GM12875 (cell line): ENCODE results near the gene EGFL8.

Experiments
- H3K4me3 ChIP-seq: one replicate; pipeline ENCODE4 v1.5.1; 2011; ENCODE audit warnings: low read depth, low read length, control low read depth
- TF ChIP-seq, protein P1 (sequence below): IDR thresholded peaks from 2 replicates; pipeline ENCODE4 v1.5.1; 2011; ENCODE audit warnings: low read depth, mild to moderate bottlenecking, control low read depth, inconsistent platforms, low read length, moderate library complexity, borderline replicate concordance; ENCODE audit not compliant: insufficient read depth

Gene EGFL8

DNA sequence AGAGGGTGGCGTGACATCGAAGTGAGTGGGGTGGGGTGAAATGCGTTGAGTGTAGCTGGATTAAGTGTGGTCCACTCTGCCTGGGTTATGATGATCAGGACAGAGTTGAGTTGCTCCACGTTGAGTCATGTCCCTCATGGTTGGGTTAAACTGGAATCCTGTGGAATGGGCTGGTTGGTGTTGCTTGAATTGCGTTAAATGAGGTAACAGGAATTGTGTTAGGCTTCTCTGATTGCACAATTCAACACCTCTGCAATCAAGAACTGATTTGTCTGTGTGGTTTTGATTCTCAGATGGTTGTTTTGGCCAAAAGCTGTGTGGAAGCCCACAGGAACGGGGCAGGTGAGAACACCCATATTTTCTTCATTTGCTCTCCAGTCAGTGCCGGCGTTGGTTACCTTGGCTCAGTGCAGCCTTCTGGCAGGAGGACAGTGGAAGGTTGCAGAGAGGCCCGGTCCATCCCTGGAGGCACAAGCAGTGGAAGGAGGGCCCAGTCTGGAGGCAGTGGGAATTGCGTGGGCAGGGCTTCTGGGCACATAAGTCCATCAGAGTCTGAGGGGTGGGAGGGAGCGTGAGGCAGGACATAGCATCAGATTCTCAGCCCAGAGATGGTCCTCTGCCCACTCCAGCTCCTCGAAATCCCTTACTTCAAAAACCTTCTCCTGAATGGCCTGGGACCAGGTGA, 47.8 kb downstream of the EGFL8 start:
- H3K4me3 ChIP-seq = no peak overlapping the region
- TF ChIP-seq, protein P1, sequence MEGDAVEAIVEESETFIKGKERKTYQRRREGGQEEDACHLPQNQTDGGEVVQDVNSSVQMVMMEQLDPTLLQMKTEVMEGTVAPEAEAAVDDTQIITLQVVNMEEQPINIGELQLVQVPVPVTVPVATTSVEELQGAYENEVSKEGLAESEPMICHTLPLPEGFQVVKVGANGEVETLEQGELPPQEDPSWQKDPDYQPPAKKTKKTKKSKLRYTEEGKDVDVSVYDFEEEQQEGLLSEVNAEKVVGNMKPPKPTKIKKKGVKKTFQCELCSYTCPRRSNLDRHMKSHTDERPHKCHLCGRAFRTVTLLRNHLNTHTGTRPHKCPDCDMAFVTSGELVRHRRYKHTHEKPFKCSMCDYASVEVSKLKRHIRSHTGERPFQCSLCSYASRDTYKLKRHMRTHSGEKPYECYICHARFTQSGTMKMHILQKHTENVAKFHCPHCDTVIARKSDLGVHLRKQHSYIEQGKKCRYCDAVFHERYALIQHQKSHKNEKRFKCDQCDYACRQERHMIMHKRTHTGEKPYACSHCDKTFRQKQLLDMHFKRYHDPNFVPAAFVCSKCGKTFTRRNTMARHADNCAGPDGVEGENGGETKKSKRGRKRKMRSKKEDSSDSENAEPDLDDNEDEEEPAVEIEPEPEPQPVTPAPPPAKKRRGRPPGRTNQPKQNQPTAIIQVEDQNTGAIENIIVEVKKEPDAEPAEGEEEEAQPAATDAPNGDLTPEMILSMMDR = no peak

DNA sequence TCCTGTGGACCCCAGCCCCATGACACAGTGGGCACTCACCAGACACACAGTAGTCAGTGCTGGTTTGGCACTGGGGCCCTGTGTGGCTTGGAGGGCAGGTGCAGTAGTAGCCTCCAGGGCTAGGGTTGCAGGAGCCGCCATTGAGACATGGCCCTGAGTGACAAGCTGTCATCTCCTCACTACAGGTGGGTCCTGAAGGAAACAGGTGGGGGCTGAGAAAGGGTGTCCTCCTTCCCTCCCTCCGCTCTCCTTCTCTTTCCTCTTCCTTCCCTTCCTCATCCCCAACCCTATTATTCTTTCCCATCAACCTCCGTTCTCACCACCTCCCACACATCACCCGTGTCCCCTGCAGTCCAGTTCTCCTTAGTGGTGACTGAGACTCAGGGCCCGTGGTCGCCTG, 49.3 kb downstream of the EGFL8 start:
- TF ChIP-seq, protein P1 = no peak
- H3K4me3 ChIP-seq = no peak overlapping the region

DNA sequence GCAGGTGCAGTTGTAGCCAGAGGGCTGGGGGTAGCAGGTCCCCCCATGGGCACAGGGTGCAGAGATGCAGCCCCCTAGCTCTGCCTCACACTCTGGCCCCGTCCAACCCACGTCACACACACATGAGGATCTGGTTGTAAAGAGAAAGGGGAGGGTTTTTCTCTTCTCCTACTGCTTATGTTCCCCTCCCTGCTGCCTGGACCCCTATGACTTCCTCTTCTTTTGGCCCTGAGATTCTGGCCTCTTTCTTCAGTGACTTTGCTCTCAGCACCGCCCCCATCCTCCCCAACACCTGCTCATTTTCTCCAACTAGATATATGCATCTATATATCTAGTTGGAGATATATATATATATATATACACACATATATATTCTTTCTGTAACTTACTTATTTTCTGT, 49.7 kb downstream of the EGFL8 start:
- TF ChIP-seq, protein P1 = no peak
- H3K4me3 ChIP-seq = no peak overlapping the region

DNA sequence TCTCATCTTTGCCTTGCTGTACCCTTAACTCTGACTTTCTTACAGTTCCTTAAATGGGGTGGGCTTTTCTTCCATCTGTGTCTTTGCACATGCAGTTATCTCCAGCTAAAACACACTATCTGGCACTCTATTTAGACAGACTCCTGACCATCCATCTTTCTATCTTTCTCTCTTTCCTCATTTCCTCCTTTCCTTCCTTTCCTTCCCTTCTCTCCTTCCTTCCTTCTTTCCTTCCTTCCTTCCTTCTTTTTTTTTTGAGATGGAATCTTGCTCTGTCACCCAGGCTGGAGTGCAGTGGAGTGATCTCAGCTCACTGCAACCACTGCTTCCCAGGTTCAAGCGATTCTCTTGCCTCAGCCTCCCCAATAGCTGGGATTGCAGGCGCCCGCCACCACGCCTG, 51.2 kb downstream of the EGFL8 start:
- TF ChIP-seq, protein P1 = no peak
- no peak overlapping the region for H3K4me3 ChIP-seq

DNA sequence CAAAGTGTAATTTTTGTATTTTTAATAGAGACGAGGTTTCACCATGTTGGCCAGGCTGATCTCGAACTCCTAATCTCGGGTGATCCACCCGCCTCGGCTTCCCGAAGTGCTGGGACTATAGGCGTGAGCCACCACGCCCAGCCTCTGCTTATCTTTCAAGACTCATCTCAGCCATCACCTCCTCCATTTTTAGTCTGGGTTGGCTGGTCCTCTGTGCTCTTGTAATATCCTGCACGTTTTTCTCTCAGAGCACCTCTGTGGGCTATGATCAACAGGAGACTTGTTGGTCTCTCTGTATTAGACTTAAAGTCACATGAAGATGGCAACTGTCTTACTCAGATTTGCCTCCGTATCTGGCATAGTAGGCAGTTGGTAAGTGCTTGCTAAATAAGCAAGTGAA, 51.9 kb downstream of the EGFL8 start:
- H3K4me3 ChIP-seq = no peak overlapping the region
- TF ChIP-seq, protein P1 = no peak

DNA sequence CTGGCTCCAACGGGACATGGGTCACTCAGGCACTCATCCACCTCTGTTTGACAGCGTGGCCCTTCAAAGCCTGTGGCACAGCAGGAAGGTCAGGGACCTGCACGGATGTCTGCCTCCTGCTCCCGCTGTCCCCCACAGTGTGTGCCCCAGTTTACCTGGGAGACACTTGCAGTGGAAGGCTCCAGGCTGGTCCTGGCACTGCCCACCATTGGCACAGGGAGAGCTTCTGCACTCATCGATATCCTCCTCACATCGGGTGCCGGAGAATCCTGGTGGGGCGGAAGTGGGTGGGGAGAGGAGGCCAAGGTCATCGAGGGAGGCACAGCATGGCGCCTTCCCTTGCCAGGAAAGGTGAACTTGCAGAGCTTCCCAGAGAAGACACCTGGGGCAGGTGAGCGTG, 52.6 kb downstream of the EGFL8 start:
- TF ChIP-seq, protein P1 = no peak
- H3K4me3 ChIP-seq = no peak overlapping the region
